ENCODE results near the gene MID2.
"Not testable (repeated sequence)": the region's sequence is repeated elsewhere in the genome, so short reads cannot be mapped to it uniquely, and the experiment has no call there.

MID2 gene, protein sequence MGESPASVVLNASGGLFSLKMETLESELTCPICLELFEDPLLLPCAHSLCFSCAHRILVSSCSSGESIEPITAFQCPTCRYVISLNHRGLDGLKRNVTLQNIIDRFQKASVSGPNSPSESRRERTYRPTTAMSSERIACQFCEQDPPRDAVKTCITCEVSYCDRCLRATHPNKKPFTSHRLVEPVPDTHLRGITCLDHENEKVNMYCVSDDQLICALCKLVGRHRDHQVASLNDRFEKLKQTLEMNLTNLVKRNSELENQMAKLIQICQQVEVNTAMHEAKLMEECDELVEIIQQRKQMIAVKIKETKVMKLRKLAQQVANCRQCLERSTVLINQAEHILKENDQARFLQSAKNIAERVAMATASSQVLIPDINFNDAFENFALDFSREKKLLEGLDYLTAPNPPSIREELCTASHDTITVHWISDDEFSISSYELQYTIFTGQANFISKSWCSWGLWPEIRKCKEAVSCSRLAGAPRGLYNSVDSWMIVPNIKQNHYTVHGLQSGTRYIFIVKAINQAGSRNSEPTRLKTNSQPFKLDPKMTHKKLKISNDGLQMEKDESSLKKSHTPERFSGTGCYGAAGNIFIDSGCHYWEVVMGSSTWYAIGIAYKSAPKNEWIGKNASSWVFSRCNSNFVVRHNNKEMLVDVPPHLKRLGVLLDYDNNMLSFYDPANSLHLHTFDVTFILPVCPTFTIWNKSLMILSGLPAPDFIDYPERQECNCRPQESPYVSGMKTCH

DNA sequence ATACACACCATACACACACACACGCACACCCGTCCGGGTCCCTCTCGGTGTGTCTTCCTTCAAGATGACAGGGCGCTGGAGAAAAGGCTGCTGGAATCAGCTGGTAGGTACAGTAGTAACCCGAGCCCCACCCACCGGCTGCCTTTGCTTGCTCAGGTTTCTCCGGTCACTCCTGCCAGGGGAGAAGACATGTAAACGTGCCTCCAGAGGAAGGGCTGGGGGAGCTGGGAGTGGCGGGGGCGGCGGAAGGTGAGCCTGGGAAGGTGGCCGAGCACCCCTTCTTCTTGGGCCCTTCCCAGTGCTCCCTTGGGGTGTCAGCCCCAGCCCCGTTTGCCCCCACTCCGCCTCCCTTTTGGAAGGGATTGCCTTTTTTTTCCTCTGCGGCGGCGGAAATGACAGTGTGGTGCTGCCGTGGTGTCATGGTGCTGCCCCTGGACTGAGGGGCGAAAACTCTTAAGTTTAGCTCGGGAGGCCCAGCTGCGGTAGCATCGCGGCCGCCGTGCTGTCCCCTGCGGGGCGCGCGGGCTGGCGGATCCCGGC lies at the start of gene MID2:
MID2 (plus strand) TSS at position 169 of the 540 bp plus-strand sequence. CDS start 561 bp downstream, outside the sequence.
- DNase-seq (ENCODE audit: low spot score): peak; percentile 65

DNA sequence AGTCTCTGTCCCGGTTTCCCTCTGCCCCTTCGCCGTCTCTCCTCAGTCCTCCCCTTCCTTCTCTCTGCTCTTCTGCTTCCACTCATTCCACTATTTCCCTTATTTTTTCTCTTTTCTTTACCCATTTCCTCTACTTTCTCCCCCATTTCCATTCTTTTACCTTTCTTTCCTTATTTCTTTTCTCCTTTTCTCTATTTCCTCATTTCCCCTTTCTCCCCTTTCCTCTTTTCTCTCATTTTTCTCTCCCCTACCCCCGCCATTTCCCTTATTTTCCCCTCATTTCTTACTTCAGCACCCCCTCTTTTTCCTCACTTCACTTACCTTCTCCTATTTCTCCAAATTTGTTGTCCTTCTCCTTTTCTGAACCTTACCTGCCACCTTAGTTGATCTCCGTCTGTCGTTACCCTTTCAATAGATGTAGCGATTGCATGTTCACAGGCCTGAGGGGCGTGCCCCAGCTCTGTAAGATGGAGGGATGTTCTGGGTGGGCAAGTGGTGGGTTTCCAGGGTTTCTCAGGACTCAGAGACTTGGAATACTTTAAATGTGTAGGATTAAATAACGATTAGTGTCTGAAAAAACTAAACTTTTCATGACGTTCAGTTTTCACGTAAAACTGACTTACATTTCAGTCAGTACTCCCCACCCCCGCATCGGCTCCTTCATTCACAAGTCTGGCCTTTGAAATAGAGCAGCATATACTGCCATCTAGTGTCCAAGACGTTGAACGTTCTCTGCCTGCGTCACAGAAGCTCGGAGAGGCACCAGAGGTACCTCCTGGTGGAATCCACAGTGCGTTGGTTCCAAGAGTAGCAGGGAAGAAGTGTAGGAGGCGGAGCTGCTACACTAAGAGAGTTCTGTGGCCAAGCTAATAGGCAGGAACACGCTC lies 48.8 kb upstream of the MID2 start:
- peak; percentile 82 for DNase-seq (ENCODE audit: low spot score)

DNA sequence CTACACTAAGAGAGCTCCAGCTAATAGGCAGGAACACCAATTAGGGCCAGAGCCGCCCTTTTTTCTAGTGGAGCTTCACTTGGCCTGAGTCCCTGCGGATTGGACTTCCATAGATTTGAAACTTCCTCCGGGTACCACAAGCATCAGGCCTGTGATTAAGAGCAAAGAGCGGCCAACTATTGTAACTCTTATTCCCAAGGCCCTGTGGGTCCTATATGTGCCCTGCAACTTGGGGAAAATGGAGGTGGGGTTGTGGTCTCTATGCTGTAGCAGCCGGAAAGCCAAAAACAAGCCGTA lies 48.2 kb upstream of the MID2 start, which contains the start of gene NCBP2L:
NCBP2L (plus strand) TSS at position 198 of the 297 bp plus-strand sequence. CDS start 16,488 bp downstream, outside the sequence.
- no peak for DNase-seq (ENCODE audit: low spot score)

DNA sequence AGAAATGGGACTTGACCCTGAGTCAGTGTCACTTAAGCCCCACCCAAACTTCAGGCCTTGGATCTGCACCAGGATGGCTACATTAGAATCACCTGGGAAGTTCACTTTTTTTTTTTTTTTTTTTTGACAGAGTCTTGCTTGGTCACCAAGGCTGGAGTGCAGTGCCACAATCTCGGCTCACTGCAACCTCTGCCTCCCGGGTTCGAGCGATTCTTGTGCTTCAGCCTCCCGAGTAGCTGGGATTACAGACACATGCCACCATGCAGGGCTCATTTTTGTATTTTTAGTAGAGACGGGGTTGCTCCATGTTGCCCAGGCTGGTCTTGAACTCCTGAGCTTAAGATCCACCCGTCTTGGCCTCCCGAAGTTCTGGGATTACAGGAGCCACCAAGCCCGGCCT lies 45.1 kb upstream of the MID2 start:
- DNase-seq (ENCODE audit: low spot score): no peak

DNA sequence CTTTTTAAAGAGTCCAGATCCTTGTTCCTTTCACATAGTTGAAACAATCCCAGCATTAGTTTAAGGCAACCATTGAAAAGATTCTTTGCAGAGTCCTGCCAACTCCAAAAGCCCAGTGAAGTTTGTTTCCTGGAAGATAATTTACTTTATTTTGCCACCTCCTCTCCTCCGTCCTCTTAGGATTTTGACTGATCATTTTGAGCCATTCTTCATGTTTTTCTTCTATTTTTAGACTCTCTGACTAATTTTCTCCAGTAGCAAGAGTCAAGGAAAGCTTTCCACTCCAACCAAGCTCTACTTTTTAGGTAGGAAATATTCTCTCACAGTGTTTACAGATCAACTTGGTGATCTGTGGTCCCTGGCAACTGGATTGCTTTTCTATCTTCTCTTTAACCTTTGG lies 37.8 kb upstream of the MID2 start:
- no peak for DNase-seq (ENCODE audit: low spot score)

DNA sequence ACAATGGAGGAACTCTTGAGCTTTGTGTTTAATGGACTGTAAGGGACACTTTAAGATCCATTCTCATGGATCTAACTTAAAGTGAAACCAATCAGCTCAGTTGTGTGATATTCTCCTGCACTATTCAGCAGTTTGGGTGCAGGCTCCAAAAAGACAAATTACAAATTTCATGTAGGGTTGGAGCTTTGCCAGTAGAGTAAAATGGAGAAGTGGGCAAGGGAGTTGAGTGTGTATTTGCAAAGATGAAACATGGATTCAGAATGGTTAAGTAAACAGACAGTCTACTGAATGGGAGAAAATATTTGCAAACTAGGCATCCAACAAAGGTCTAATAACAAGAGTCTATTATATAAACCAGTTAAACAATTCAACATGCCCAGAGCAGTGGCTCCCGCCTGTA lies 21.2 kb upstream of the MID2 start:
- DNase-seq (ENCODE audit: low spot score): no peak

DNA sequence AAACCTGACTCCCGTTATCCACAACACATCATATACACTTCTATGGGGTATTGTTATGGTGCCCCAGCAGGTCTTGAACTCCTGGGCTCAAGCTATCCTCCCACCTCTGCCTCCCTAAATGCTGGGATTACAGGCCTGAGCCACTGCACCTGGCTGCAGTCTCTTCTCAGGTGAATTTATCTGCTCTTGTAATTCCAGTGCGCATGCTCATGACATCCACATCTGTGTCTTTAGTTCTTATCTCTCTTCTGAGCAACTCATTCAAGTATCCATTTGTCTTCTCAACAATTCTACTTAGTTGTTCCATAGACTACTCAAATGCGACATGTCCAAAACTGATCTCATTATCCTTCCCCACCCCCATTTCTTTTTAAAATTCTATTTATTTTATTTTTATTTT lies 20.5 kb upstream of the MID2 start:
- DNase-seq (ENCODE audit: low spot score): no peak

DNA sequence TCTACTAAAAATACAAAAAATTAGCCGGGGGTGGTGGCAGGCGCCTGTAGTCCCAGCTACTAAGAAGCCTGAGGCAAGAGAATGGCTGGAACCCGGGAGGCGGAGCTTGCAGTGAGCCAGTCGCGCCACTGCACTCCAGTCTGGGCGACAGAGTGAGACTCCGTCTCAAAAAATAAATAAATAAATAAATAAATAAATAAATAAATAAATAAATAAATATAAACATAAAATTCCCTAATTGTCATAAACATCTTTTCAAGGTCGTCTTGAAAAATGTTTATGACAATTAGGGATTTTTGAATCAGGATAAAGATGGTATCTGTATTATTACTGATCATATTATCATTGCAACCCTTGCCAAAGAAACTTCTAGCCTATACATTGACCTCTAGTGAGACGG lies 15.6 kb upstream of the MID2 start:
- not testable (repeated sequence) for DNase-seq (ENCODE audit: low spot score)

DNA sequence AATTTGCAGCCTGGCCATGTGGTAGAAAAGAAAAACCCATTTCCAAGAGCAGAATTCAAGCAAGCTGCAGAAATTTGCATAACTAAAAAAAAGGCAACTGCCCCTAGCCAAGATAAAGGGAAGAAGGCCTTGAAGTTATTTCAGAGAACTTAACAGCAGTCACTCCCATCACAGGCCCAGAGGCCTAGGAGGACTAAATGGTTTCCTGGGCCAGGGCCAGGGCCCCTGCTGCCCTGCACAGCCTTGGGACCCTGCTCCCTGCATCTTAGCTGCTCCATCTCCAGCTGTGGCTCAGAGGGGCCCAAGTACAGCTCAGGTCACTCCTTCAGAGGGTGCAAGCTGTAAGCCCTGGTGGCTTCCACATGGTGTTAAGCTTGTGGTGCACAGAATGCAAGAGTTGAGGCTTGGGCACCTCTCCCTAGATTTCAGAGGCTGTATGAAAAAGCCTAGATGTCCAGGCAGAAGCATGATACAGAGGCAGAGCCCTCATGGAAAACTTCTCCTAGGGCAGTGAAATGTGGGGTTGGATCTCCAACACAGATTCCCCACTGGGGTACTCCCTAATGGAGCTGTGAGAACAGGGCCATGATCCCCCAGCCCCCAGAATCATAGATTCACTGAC lies 6.7 kb upstream of the MID2 start:
- DNase-seq (ENCODE audit: low spot score): no peak

DNA sequence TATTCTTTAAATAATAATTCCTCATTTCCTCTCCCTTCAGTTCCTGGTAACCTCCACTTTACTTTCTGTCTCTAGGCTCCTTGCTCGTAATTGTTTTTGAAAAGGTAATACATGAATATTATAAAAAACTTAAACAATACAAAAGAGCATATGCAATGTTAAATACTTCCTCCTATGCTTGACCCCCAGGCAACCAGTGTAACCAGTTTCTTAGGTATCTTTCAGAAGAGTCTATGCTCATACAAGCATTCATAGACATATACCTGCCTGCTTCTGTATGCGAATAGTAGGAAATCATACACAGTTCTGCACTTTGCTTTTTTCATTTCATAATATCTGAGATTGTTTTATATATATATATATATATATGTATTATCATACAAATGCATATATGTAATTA lies 2.6 kb upstream of the MID2 start:
- DNase-seq (ENCODE audit: low spot score): no peak

DNA sequence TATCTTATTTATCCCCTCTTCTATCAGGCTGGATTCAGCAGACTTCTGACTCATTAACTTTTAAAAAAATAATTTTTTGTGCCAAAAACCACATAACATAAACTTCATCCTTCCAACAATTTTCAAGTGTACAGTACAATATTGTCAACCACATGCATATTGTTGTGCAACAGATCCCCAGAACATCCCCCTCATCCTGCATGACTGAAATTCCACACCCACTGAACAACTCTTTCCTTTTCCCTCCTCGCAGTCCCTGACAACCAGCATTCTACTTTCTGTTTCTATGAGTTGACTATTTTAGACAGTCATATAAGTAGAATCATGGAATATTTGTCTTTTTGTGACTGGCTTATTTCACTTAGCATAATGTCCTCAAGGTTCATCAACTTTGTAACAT lies 2.2 kb upstream of the MID2 start:
- no peak for DNase-seq (ENCODE audit: low spot score)

DNA sequence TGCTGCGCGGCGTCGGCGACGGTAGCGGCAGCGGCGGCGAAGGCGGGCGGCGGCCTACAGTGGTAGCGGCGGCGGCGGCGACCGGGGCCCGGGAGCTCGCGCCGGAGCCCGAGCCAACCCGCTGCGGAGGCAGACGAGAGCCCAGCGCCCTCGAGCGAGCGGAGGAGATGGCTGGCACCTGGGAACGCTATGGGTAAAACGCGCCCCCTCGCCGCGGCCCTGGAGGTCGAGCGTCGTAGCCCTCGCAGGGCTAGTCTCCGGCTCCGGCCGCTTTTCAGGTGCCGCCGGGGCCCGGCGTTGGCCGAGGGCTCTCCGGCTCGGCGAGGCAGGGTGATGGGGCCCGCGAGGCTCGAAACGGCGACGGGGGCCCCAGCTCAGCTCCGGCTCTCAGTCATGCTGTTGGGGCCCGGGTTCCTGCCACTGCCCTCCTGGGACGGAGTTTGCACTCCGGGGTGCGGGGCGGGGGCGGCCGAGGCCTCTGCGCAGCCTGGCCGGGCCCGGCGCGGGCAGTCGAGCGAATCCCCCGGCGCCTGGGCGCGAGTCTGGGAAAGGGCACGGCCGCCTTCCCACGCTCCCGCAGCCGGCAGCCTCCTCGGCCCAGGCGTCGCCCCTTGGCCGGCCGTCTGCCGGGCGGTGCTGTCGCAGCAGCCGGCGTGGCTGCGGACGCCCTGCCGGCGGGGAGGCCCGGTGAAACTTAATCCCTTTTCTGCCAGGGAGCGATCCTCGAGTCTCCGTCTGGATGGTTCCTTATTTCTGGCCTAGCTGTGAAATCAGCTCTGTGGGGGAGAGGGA lies 768 bp downstream of the MID2 start:
- DNase-seq (ENCODE audit: low spot score): peak; percentile 60

DNA sequence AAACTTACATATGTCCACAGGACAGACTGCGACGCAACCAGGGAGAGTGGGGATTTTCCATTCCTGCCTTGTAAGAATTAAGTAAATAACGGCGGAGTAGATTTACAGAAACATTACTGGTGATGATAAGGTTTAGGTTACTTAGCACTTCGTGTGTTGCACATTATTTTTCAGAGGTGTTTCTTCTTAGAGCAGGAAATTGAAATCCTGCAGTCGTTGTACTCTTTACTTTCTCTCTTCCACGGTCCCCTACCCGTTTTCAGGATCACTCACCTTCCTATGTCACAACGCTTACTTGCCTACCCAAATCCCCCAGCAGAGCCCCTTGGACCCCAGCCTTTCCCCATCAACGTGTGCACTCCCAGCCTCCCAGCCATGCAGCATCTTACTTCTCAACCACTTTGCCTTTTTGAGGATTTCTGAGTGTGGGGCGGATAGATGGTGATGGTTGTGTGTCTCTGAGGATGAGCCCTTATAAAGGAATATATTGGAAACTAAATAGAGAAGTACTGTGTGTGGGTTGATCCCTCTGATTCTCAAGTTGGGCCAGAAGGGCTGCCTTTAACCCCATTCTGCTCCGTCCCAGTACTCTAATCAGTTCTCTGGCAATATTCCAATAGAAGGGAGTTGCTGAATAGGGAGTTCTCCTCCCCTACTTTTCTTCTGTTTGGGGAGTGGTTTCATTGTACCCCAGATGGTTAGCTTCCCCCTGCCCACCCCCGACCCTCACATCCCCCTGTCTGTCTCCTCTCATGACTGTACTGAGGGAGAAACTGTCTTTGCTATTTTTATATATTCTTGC lies 1.6 kb downstream of the MID2 start:
- no peak for DNase-seq (ENCODE audit: low spot score)

DNA sequence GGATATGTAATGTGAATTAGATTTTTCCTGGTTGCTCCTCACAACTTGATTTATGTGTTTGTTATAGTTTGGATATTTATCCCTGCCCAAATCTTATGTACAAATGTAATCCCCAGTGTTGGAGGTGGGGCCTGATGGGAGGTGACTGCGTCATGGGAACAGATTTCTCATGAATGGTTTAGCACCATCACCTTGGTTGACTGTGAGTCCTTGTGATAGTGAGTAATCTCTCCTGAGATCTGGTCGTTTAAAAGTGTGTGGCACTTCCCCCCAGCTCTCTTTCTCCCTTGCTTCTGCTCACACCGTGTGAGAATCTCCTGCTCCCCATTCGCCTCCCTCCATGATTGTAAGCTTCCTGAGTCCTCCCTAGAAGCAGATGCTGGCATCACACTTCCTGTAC lies 2.2 kb downstream of the MID2 start:
- DNase-seq (ENCODE audit: low spot score): no peak

DNA sequence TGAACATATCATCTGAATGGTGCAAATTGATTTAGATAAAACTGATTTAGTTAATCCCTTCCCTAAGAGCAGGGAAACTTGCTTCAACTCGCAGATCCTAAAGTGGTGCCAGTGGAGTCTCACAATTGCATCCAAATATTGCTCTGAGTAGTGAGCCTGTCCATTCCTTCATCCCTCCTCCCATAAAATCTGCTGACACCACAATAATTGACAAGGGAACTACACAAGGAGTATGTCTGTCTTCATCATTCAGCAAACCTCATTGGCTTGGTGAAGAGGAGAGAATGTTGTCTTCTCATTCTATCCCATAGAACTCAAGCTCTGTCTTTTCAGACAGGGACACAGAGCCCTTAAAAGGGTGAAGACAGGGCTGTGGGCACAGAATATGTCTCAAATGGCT lies 4.2 kb downstream of the MID2 start:
- DNase-seq (ENCODE audit: low spot score): no peak

DNA sequence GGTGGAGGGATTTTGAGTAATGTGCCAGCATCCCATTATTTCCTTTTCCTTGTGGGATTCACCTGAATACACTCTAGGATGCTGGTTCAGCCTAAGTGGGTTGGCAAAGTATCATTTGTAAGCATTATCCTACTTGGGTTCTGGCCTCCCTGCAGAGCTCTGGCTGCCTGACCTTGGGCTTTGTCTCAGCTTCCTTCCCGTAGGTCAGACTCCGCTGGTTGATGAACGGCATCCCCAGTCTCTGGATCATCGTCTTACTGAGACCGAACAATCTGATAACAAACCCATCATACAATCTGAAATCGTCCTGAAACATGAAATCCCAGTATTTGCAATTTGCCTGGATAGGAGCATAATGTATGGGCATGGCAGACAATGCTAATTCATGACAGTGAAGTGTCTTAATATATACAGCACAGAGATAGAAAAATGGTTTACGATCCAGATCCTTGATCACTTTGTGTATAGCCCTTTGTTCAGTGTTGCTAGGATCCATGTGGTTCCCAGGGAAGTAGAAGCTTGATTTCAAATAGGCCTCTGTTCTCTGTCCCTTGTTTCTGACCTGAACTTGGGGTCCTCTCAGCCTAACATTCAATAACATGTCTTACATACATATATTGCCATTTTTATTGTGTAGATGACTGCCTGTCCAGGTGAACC lies 5.5 kb downstream of the MID2 start:
- DNase-seq (ENCODE audit: low spot score): no peak

DNA sequence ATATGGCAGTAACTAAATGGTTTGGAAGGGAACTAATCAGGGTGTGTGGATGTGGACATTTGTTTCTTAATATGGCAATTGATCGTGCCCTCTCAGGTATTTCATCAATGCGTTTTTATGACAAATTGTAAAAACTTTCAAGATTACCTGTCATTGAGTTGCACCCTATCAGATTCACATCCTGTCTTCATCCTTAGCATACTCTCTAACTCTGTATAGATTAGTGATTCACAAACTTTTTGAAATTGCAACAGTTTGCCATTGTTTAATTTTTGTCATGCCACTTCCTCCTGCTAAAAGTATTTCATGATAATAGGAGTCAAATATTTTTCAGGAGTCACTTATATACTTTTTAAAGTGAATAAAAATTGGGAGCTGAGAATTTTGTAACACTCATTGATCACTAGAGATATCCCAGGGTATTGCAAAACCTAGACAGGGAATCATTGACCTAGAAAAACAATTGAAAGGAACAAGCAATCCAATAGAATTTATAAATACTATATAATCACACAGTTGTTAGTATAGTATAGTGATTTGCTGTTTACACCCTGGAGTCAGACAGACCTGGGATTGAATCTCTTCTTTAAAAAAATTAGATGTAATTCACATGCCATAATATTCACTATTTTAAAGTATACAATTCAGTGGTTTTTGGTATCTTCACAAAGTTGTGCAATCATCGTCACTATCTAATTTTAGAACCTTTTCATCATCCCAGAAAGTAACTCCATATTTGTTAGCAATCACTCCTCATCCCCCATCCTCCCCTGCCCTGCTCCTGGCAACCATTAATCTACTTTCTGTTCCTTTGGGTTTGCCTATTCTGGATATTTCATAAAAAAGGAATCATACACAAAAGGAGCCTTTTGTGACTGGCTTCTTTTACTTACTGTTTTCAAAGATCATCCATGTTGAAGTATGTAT lies 8.9 kb downstream of the MID2 start:
- DNase-seq (ENCODE audit: low spot score): no peak

DNA sequence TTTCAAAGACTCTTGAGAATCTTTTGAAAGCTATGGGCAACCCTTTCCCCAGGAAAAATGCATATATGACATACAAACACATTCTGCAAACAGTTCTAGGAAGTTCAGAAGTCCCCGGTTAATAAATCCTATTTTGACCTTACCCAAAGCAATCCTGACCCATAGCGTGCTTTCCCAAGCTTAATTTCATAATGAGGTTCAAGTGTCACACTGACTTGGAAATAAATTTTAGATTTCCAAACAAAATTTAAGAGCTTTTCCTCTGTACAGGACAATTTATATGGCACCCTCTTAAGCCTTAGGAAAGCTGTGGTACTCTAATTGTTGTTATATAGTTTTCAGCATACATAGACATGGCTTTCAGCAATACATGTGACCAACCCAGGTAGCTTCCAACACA lies 11.3 kb downstream of the MID2 start:
- no peak for DNase-seq (ENCODE audit: low spot score)

DNA sequence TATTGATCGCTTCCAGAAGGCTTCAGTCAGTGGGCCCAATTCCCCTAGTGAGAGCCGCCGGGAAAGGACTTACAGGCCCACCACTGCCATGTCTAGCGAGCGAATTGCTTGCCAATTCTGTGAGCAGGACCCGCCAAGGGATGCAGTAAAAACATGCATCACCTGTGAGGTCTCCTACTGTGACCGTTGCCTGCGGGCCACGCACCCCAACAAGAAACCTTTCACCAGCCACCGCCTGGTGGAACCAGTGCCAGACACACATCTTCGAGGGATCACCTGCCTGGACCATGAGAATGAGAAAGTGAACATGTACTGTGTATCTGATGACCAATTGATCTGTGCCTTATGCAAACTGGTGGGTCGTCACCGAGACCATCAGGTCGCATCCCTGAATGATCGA lies 15.3 kb downstream of the MID2 start:
- DNase-seq (ENCODE audit: low spot score): no peak
